GM12878 (cell line): ENCODE data around the gene PPP1R18. TPM values are rescaled to one million over a fixed set of nuclear protein-coding genes. Genes with fewer than 3 reads are reported as not detected.

ENCODE experiments used
- ATF2 ChIP-seq: IDR thresholded peaks from 2 replicates; pipeline ENCODE4 v1.6.1; 2012; ENCODE audit warnings: low read length, inconsistent platforms
- CEBPB ChIP-seq, 2 experiments: fragments of 150-350 bp in 1 of 2; IDR thresholded peaks; 2 replicates each; pipeline ENCODE4 v1.6.1; 2012 to 2014; ENCODE audit warnings: low read depth in 2 of 2, low read length in 2 of 2, borderline replicate concordance in 1 of 2, inconsistent platforms in 1 of 2
- CHD4 ChIP-seq: fragments of 200-600 bp; sonication (generic); IDR thresholded peaks from 2 replicates; pipeline ENCODE4 v1.6.1; 2016; ENCODE audit warnings: mild to moderate bottlenecking
- HCFC1 ChIP-seq: fragments of 150-350 bp; IDR thresholded peaks from 2 replicates; pipeline ENCODE4 v1.6.1; 2014; ENCODE audit warnings: low read length
- IKZF2 ChIP-seq, 2 experiments: fragments of 450-650 bp; IDR thresholded peaks; 2 replicates each; pipeline ENCODE4 v1.6.1; 2017; ENCODE audit warnings: mild to moderate bottlenecking in 2 of 2, moderate library complexity in 2 of 2
- MXI1 ChIP-seq: fragments of 150-350 bp; IDR thresholded peaks from 2 replicates; pipeline ENCODE4 v1.6.1; 2011; ENCODE audit warnings: low read depth, mild to moderate bottlenecking, inconsistent platforms, low read length, improper control_type of control experiment
- MYC ChIP-seq: IDR thresholded peaks from 2 replicates; pipeline ENCODE4 v1.6.1; 2011; ENCODE audit warnings: mild to moderate bottlenecking, low read length, moderate library complexity, inconsistent platforms; ENCODE audit not compliant: insufficient read depth, insufficient replicate concordance, insufficient read length, severe bottlenecking
- PAX8 ChIP-seq: fragments of 450-650 bp; IDR thresholded peaks from 2 replicates; pipeline ENCODE4 v1.6.1; 2017; ENCODE audit warnings: mild to moderate bottlenecking, moderate library complexity
- PKNOX1 ChIP-seq: fragments of 450-650 bp; IDR thresholded peaks from 2 replicates; pipeline ENCODE4 v1.6.1; 2016; ENCODE audit warnings: mild to moderate bottlenecking
- POU2F2 ChIP-seq: IDR thresholded peaks from 3 replicates; pipeline ENCODE4 v1.6.1; 2011; ENCODE audit warnings: low read depth, mild to moderate bottlenecking, low read length, borderline replicate concordance
- SIN3A ChIP-seq: IDR thresholded peaks from 2 replicates; pipeline ENCODE4 v1.6.1; 2012; ENCODE audit warnings: low read depth, low read length, improper control_type of control experiment
- TAF1 ChIP-seq: IDR thresholded peaks from 2 replicates; pipeline ENCODE4 v1.6.1; 2011; ENCODE audit warnings: mild to moderate bottlenecking, low read depth, low read length, borderline replicate concordance
- WRNIP1 ChIP-seq: IDR thresholded peaks from 2 replicates; pipeline ENCODE4 v1.6.1; 2011; ENCODE audit warnings: low read depth, low read length, improper control_type of control experiment, borderline replicate concordance
- ZBTB40 ChIP-seq: fragments of 450-650 bp; IDR thresholded peaks from 2 replicates; pipeline ENCODE4 v1.6.1; 2016; ENCODE audit warnings: mild to moderate bottlenecking, moderate library complexity, borderline replicate concordance
- ZNF622 ChIP-seq: fragments of 450-650 bp; IDR thresholded peaks from 2 replicates; pipeline ENCODE4 v1.6.1; 2017; ENCODE audit warnings: mild to moderate bottlenecking, inconsistent platforms
- polyA plus RNA-seq, 11 experiments: library from polyadenylated mRNA; depleted of rRNA in 4 of 11; unstranded in 6 of 11; stranded (reverse) in 5 of 11; fragments of >200 nt; fragmentation: Nextera tagmentation in 4 of 11; fragmentation: Illumina TruSeq in 1 of 11; extraction: Ambion mirVana in 4 of 11; extraction: Trizol in 1 of 11; gene quantifications; 1 replicate in 1 of 11; 2 replicates in 10 of 11; pipeline versions ENCODE4 v1.2.1 to v1.2.3, GENCODE V29; 2011 to 2016; ENCODE audit warnings: inconsistent platforms in 2 of 11, missing spikeins in 2 of 11, low read depth in 1 of 11
- total RNA-seq, 4 experiments: library from RNA; depleted of rRNA in 3 of 4; stranded (reverse); fragments of >200 nt in 3 of 4; fragmentation: Illumina TruSeq in 1 of 4; extraction: Trizol in 1 of 4; gene quantifications; 2 replicates each; pipeline versions ENCODE4 v1.2.1 to v1.2.3, GENCODE V29; 2013 to 2021
- TF ChIP-seq, protein P1 (sequence below): IDR thresholded peaks from 2 replicates; pipeline ENCODE4 v1.6.1; 2012; ENCODE audit warnings: improper control_type of control experiment, low read depth, low read length; ENCODE audit not compliant: insufficient replicate concordance
- TF ChIP-seq, protein P2 (sequence below): IDR thresholded peaks from 2 replicates; pipeline ENCODE4 v1.6.1; 2012; ENCODE audit warnings: low read depth, low read length, improper control_type of control experiment

Gene PPP1R18
- total and polyA plus RNA-seq, 10 of the 15 experiments (the other 5 are each of a cell fraction or from before 2014, with no cell fraction given), result 21.0 to 119 (median 52.6) TPM

DNA sequence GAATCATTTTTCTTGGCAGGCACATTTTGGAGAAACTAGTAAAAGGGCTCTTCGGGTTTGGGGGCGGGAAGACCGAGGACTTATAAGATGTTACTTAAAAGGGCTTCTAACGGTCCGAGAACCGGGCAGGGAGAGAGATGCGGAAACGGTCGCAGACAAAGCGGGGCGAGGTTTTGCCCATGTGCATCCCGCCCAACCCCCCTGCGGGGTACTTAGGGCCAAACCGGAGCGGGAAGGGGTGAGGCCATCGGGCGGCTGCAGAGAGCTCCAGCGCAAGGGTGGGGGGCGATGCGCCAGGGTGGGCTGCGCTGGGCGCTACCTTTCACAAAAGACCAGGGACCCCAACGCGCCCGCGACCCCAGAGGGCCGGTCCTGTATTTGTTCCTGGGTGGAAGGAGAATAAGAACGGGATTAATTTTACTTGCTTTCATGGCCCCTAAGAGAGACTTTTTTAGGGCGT lies 34.3 kb upstream of the PPP1R18 start (continued):
- TF ChIP-seq TAF1, result no peak
- TF ChIP-seq ZNF622, result no peak
- TF ChIP-seq, protein P1, sequence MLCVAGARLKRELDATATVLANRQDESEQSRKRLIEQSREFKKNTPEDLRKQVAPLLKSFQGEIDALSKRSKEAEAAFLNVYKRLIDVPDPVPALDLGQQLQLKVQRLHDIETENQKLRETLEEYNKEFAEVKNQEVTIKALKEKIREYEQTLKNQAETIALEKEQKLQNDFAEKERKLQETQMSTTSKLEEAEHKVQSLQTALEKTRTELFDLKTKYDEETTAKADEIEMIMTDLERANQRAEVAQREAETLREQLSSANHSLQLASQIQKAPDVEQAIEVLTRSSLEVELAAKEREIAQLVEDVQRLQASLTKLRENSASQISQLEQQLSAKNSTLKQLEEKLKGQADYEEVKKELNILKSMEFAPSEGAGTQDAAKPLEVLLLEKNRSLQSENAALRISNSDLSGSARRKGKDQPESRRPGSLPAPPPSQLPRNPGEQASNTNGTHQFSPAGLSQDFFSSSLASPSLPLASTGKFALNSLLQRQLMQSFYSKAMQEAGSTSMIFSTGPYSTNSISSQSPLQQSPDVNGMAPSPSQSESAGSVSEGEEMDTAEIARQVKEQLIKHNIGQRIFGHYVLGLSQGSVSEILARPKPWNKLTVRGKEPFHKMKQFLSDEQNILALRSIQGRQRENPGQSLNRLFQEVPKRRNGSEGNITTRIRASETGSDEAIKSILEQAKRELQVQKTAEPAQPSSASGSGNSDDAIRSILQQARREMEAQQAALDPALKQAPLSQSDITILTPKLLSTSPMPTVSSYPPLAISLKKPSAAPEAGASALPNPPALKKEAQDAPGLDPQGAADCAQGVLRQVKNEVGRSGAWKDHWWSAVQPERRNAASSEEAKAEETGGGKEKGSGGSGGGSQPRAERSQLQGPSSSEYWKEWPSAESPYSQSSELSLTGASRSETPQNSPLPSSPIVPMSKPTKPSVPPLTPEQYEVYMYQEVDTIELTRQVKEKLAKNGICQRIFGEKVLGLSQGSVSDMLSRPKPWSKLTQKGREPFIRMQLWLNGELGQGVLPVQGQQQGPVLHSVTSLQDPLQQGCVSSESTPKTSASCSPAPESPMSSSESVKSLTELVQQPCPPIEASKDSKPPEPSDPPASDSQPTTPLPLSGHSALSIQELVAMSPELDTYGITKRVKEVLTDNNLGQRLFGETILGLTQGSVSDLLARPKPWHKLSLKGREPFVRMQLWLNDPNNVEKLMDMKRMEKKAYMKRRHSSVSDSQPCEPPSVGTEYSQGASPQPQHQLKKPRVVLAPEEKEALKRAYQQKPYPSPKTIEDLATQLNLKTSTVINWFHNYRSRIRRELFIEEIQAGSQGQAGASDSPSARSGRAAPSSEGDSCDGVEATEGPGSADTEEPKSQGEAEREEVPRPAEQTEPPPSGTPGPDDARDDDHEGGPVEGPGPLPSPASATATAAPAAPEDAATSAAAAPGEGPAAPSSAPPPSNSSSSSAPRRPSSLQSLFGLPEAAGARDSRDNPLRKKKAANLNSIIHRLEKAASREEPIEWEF, result no peak
- no peak for TF ChIP-seq MYC
- TF ChIP-seq PAX8, result no peak
- TF ChIP-seq ATF2, result no peak
- TF ChIP-seq CEBPB (IDR thresholded peaks at IDR 0.05; ENCODE audit: borderline replicate concordance in 1 of 2, low read depth in 2 of 2, low read length in 2 of 2), result no peak
- no peak for TF ChIP-seq PKNOX1
- TF ChIP-seq ZBTB40, result no peak
- peak; percentile 4; the same call in 1 of the 2 replicates for TF ChIP-seq SIN3A
- no peak for TF ChIP-seq HCFC1
- TF ChIP-seq CHD4, result no peak
- TF ChIP-seq IKZF2 (IDR thresholded peaks at IDR 0.05), result 0 out of 4 replicates have a peak, but pooled peaks of 1 of the 2 experiments have one; percentile 6
- 0 out of 3 replicates have a peak, but pooled peaks have one; percentile 24 for TF ChIP-seq POU2F2
- no peak for TF ChIP-seq WRNIP1
- TF ChIP-seq, protein P2, sequence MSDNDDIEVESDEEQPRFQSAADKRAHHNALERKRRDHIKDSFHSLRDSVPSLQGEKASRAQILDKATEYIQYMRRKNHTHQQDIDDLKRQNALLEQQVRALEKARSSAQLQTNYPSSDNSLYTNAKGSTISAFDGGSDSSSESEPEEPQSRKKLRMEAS, result 0 out of 2 replicates have a peak, but pooled peaks have one; percentile 2
- no peak for TF ChIP-seq MXI1
- TF ChIP-seq, all 136 proteins: peak for 6
